A549 (cell line): ENCODE results near the gene BTBD16.

Experiments
- BHLHE40 ChIP-seq: IDR thresholded peaks from 2 replicates; pipeline ENCODE4 v1.6.1; 2012; ENCODE audit warnings: low read depth, low read length, inconsistent platforms
- CHD2 ChIP-seq: fragments of 150-350 bp; IDR thresholded peaks from 2 replicates; pipeline ENCODE4 v1.6.1; 2014; ENCODE audit warnings: low read length; ENCODE audit not compliant: partially characterized antibody
- HDAC2 ChIP-seq: fragments of 200-600 bp; sonication (generic); IDR thresholded peaks from 2 replicates; pipeline ENCODE4 v1.6.1; 2016
- NPAS2 ChIP-seq: fragments of 250-450 bp; sonication (Bioruptor Pico); IDR thresholded peaks from 2 replicates; pipeline ENCODE4 v1.8.0; 2022; ENCODE audit warnings: mild to moderate bottlenecking, moderate library complexity, borderline replicate concordance
- POLR2A ChIP-seq: IDR thresholded peaks from 2 replicates; pipeline ENCODE4 v1.6.1; 2012; ENCODE audit warnings: mild to moderate bottlenecking, low read length
- POLR2AphosphoS2 ChIP-seq: conservative IDR thresholded peaks from 2 replicates; pipeline ENCODE4 v1.6.1; 2012; ENCODE audit warnings: low read length, improper control_type of control experiment, inconsistent platforms
- RCOR1 ChIP-seq: fragments of 150-350 bp; IDR thresholded peaks from 2 replicates; pipeline ENCODE4 v1.6.1; 2014; ENCODE audit warnings: antibody characterized with exemption, low read length, low read depth
- SMC3 ChIP-seq: fragments of >200 bp; sonication (Bioruptor Twin); formaldehyde crosslinking; IDR thresholded peaks from 3 replicates; pipeline ENCODE4 v1.6.1; 2018; ENCODE audit warnings: inconsistent platforms
- ZNF302 ChIP-seq: fragments of 250-450 bp; sonication (Bioruptor Pico); IDR thresholded peaks from 2 replicates; pipeline ENCODE4 v1.9.0; 2021; ENCODE audit warnings: inconsistent platforms, mild to moderate bottlenecking, moderate library complexity
- TF ChIP-seq, protein P1 (sequence below): fragments of >200 bp; sonication (Bioruptor Twin); formaldehyde crosslinking; IDR thresholded peaks from 3 replicates; pipeline ENCODE4 v1.5.1; 2016
- TF ChIP-seq, protein P2 (sequence below): IDR thresholded peaks from 2 replicates; pipeline ENCODE4 v1.6.1; 2012; ENCODE audit warnings: low read depth, borderline replicate concordance

DNA sequence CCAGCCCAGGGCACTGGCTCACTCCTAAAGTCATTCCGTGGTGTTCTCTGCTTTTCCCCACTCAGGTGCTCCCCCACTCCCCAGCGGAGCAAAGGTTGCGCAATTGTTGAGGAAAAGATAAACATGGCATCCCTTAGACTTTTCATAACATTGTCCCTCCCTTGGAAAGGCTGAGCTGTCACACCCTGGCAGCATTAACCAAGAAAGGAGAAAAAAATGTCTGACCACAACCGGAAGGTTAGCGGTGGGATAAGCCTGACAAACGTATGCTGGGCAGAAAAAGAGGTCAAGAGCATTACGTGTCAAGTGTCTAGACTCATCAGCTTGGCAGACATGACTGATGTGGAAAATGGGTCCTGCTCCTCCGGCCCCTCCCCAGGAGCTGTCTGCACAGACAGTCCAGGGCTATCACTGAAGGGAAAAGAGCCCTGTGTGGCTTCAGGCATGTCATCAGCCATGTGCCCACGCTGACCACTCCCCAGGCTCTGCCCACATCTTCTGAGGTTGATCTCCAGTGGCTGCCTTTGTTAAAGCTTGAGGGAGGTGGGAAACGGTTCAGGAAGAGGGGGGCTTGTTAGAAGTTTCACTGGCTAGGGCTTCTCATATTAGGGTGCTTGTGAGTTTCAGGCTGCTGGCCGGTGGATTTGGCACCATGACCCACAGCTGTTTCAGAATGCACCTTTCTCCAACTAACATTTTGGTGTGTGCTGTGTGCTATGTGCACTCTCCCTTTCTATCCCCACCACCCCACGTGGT, 30.1 kb downstream of the BTBD16 start:
- TF ChIP-seq POLR2AphosphoS2 (no peak), POLR2A (no peak), CHD2 (no peak), SMC3 (no peak), NPAS2 (no peak), RCOR1 (no peak), ZNF302 (no peak), BHLHE40 (no peak), HDAC2 (no peak)
- TF ChIP-seq, protein P1, sequence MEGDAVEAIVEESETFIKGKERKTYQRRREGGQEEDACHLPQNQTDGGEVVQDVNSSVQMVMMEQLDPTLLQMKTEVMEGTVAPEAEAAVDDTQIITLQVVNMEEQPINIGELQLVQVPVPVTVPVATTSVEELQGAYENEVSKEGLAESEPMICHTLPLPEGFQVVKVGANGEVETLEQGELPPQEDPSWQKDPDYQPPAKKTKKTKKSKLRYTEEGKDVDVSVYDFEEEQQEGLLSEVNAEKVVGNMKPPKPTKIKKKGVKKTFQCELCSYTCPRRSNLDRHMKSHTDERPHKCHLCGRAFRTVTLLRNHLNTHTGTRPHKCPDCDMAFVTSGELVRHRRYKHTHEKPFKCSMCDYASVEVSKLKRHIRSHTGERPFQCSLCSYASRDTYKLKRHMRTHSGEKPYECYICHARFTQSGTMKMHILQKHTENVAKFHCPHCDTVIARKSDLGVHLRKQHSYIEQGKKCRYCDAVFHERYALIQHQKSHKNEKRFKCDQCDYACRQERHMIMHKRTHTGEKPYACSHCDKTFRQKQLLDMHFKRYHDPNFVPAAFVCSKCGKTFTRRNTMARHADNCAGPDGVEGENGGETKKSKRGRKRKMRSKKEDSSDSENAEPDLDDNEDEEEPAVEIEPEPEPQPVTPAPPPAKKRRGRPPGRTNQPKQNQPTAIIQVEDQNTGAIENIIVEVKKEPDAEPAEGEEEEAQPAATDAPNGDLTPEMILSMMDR: no peak
- TF ChIP-seq, protein P2, sequence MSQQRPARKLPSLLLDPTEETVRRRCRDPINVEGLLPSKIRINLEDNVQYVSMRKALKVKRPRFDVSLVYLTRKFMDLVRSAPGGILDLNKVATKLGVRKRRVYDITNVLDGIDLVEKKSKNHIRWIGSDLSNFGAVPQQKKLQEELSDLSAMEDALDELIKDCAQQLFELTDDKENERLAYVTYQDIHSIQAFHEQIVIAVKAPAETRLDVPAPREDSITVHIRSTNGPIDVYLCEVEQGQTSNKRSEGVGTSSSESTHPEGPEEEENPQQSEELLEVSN: no peak
